Fibroblast of pulmonary artery (primary cell): Measurements from ENCODE around the gene UNC45B.
"Not testable (repeated sequence)": the region's sequence is repeated elsewhere in the genome, so short reads cannot be mapped to it uniquely, and the experiment has no call there.

Experiments
- DNase-seq: peaks from one replicate; pipeline ENCODE4 v3.0.0-alpha.2; 2010; ENCODE audit warnings: low read depth
- H3K4me3 ChIP-seq: replicated peaks from 2 replicates; pipeline ENCODE4 v1.5.1; 2011; ENCODE audit warnings: low read depth, mild to moderate bottlenecking, control low read depth, low read length, moderate library complexity
- TF ChIP-seq, protein P1 (sequence below): IDR thresholded peaks from 2 replicates; pipeline ENCODE4 v1.5.1; 2011; ENCODE audit warnings: mild to moderate bottlenecking, control low read depth, low read length, inconsistent platforms; ENCODE audit errors: missing control alignments

UNC45B gene

GRCh38 chr17:35170968-35171771 is 23.6 kb downstream of the UNC45B start:
- H3K4me3 ChIP-seq, result no peak overlapping the region
- TF ChIP-seq, protein P1, sequence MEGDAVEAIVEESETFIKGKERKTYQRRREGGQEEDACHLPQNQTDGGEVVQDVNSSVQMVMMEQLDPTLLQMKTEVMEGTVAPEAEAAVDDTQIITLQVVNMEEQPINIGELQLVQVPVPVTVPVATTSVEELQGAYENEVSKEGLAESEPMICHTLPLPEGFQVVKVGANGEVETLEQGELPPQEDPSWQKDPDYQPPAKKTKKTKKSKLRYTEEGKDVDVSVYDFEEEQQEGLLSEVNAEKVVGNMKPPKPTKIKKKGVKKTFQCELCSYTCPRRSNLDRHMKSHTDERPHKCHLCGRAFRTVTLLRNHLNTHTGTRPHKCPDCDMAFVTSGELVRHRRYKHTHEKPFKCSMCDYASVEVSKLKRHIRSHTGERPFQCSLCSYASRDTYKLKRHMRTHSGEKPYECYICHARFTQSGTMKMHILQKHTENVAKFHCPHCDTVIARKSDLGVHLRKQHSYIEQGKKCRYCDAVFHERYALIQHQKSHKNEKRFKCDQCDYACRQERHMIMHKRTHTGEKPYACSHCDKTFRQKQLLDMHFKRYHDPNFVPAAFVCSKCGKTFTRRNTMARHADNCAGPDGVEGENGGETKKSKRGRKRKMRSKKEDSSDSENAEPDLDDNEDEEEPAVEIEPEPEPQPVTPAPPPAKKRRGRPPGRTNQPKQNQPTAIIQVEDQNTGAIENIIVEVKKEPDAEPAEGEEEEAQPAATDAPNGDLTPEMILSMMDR, result no peak
- no peak for DNase-seq

GRCh38 chr17:35171834-35172233 is 24.2 kb downstream of the UNC45B start:
- no peak for DNase-seq
- TF ChIP-seq, protein P1, result no peak
- H3K4me3 ChIP-seq, result no peak overlapping the region

DNA sequence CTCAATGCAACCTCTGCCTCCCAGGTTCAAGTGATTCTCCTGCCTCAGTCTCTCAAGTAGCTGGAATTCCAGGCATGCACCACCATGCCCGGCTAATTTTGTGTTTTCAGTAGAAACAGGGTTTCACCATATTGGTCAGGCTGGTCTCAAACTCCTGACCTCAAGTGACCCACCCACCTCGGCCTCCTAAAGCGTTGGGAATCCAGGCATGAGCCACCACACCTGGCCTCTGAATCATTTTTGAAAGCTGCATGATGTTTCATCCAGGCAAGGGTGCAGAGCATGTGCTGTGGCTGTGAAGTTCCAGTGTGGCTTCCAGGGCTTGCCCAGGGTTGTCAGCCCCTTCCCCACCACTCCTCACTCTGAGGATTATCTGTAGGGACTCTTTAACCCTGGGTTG is 24.7 kb downstream of the UNC45B start:
- DNase-seq, H3K4me3 ChIP-seq: not testable (repeated sequence)

DNA sequence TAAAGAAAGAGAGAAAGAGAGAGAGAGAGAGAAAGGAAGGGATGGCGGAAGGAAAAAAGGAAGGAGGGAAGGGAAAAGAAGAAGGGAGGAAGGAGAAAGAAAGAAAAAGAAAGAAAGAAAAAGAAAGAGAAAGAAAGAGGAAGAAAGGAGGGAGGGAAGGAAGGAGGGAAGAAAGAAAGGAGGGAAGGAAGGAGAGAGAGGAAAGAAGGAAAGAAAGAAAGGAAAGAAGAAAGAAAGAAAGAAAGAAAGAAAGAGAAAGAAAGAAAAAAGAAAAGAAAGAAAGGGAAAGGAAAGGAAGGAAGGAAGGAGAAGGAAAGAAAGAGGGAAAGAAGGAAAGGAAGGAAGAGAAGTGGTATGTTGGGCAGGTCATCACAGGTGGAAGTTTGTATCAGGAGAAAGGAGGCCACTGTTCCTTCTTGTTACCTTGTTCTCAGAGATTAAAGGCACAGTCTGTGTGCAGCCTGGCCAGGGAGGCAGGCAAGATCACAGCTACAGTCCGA is 27.3 kb downstream of the UNC45B start:
- DNase-seq, result no peak
- TF ChIP-seq, protein P1, result no peak
- H3K4me3 ChIP-seq, result no peak overlapping the region

DNA sequence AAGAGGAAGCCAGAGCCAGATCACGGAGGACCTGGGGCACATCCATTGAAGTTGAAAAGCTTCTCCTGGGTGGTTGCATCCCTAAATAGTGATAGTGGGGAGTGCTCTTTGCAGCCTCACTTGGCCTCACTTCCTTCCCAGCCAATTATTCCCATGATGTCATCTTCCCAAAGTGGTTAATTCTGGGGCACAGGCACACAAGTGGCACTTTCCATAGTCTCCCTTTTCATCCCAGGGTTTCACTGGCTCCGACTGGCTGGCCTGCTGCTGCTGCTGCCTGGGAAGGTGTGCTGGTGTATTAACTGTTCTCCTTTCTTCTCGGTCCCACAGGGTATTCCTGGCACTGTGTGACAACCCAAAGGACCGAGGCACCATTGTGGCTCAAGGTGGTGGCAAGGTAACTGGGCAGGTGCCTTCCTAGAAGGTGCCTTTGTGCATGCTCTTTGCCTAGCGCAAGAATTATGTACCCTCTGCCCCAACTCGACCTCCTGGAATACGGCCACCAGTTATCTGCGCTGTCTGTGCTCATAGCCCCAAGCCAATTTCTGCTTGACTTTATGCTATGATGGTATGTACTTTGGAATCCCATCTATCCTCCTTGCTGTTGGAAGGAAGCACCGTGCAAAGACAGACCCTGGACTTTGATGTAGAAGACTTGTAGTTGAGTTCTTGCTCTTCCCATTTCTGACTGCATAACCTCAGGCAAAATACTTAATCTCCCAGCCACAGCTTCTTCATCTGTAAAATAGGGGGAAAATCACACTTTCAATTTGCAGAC is 28.2 kb downstream of the UNC45B start:
- DNase-seq, result no peak
- H3K4me3 ChIP-seq, result no peak overlapping the region
- TF ChIP-seq, protein P1, result no peak

DNA sequence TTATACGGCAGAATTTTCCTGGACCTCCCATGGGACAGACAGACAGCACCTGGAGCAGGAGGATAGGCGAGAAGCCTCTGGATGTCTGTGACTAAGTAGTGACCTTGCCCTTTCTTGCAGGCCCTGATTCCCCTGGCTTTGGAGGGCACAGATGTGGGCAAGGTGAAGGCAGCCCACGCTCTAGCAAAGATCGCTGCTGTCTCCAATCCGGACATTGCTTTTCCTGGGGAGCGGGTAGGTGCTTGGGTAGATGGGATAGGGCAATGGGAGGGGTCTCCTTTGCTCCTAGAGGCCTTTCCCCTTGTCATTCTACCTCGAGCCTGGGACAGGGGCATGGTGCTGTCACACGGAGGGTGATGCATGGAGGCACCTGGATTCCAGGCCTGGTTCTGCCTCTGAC is 29.3 kb downstream of the UNC45B start:
- TF ChIP-seq, protein P1, result no peak
- DNase-seq, result no peak
- no peak overlapping the region for H3K4me3 ChIP-seq

- H3K4me3 ChIP-seq, DNase-seq: not testable (repeated sequence)
Measured at GRCh38 chr17:35179379-35179778, 31.8 kb downstream of the UNC45B start.

- no peak overlapping the region for H3K4me3 ChIP-seq
- DNase-seq, result no peak
- TF ChIP-seq, protein P1, result no peak
Measured at GRCh38 chr17:35183332-35183731, 35.7 kb downstream of the UNC45B start.
